ENCODE measurements around the gene TPST2.

DNA sequence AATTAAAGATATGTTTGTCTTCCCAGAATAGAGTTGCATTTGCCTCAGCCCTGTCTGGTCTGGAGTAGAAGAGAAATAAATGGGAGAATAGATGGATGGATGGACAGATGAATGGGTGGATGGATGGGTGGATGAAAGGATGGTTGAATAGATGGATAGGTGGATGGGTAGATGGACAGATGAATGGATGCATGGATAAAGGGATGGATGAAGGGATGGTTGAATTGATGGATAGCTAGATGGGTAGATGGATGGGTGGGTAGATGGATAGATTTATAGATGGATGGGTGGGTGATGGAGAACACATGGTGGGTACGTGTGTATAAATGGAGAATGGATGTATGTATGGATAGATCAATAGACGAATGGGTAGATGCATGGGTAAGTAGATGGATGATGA, 19.4 kb upstream of the TPST2 start:
- TF ChIP-seq FOXJ3 (CRISPR knock-in tag; IDR thresholded peaks at IDR 0.05) (no peak), FOXK2 (conservative IDR thresholded peaks at IDR 0.05 in 1 of 2, IDR thresholded peaks at IDR 0.05 in 1 of 2; ENCODE audit: low read depth in 2 of 2) (no peak), ZNF311 (CRISPR knock-in tag; IDR thresholded peaks at IDR 0.05) (no peak), KDM5B (IDR thresholded peaks at IDR 0.05; ENCODE audit: insufficient replicate concordance, low read depth, low read length) (no peak), BHLHE40 (IDR thresholded peaks at IDR 0.05; ENCODE audit: low read length) (no peak), TGIF2 (CRISPR knock-in tag; IDR thresholded peaks at IDR 0.05) (no peak), NRF1 (conservative IDR thresholded peaks at IDR 0.05 in 1 of 2, IDR thresholded peaks at IDR 0.05 in 1 of 2) (no peak)
- TF ChIP-seq, protein P1, sequence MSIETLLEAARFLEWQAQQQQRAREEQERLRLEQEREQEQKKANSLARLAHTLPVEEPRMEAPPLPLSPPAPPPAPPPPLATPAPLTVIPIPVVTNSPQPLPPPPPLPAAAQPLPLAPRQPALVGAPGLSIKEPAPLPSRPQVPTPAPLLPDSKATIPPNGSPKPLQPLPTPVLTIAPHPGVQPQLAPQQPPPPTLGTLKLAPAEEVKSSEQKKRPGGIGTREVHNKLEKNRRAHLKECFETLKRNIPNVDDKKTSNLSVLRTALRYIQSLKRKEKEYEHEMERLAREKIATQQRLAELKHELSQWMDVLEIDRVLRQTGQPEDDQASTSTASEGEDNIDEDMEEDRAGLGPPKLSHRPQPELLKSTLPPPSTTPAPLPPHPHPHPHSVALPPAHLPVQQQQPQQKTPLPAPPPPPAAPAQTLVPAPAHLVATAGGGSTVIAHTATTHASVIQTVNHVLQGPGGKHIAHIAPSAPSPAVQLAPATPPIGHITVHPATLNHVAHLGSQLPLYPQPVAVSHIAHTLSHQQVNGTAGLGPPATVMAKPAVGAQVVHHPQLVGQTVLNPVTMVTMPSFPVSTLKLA (conservative IDR thresholded peaks at IDR 0.05): no peak
- TF ChIP-seq, protein P2, sequence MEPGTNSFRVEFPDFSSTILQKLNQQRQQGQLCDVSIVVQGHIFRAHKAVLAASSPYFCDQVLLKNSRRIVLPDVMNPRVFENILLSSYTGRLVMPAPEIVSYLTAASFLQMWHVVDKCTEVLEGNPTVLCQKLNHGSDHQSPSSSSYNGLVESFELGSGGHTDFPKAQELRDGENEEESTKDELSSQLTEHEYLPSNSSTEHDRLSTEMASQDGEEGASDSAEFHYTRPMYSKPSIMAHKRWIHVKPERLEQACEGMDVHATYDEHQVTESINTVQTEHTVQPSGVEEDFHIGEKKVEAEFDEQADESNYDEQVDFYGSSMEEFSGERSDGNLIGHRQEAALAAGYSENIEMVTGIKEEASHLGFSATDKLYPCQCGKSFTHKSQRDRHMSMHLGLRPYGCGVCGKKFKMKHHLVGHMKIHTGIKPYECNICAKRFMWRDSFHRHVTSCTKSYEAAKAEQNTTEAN (CRISPR knock-in tag; IDR thresholded peaks at IDR 0.05): no peak
- TF ChIP-seq, protein P3, sequence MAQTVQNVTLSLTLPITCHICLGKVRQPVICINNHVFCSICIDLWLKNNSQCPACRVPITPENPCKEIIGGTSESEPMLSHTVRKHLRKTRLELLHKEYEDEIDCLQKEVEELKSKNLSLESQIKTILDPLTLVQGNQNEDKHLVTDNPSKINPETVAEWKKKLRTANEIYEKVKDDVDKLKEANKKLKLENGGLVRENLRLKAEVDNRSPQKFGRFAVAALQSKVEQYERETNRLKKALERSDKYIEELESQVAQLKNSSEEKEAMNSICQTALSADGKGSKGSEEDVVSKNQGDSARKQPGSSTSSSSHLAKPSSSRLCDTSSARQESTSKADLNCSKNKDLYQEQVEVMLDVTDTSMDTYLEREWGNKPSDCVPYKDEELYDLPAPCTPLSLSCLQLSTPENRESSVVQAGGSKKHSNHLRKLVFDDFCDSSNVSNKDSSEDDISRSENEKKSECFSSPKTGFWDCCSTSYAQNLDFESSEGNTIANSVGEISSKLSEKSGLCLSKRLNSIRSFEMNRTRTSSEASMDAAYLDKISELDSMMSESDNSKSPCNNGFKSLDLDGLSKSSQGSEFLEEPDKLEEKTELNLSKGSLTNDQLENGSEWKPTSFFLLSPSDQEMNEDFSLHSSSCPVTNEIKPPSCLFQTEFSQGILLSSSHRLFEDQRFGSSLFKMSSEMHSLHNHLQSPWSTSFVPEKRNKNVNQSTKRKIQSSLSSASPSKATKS (CRISPR knock-in tag; IDR thresholded peaks at IDR 0.05): no peak
- TF ChIP-seq, protein P4, sequence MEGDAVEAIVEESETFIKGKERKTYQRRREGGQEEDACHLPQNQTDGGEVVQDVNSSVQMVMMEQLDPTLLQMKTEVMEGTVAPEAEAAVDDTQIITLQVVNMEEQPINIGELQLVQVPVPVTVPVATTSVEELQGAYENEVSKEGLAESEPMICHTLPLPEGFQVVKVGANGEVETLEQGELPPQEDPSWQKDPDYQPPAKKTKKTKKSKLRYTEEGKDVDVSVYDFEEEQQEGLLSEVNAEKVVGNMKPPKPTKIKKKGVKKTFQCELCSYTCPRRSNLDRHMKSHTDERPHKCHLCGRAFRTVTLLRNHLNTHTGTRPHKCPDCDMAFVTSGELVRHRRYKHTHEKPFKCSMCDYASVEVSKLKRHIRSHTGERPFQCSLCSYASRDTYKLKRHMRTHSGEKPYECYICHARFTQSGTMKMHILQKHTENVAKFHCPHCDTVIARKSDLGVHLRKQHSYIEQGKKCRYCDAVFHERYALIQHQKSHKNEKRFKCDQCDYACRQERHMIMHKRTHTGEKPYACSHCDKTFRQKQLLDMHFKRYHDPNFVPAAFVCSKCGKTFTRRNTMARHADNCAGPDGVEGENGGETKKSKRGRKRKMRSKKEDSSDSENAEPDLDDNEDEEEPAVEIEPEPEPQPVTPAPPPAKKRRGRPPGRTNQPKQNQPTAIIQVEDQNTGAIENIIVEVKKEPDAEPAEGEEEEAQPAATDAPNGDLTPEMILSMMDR (IDR thresholded peaks at IDR 0.05 in 2 of 3, conservative IDR thresholded peaks at IDR 0.05 in 1 of 3; ENCODE audit: insufficient read depth in 2 of 3, low read depth in 1 of 3, low read length in 3 of 3): no peak
- TF ChIP-seq, protein P5, sequence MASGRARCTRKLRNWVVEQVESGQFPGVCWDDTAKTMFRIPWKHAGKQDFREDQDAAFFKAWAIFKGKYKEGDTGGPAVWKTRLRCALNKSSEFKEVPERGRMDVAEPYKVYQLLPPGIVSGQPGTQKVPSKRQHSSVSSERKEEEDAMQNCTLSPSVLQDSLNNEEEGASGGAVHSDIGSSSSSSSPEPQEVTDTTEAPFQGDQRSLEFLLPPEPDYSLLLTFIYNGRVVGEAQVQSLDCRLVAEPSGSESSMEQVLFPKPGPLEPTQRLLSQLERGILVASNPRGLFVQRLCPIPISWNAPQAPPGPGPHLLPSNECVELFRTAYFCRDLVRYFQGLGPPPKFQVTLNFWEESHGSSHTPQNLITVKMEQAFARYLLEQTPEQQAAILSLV (tag; IDR thresholded peaks at IDR 0.05): no peak
- TF ChIP-seq, protein P6, sequence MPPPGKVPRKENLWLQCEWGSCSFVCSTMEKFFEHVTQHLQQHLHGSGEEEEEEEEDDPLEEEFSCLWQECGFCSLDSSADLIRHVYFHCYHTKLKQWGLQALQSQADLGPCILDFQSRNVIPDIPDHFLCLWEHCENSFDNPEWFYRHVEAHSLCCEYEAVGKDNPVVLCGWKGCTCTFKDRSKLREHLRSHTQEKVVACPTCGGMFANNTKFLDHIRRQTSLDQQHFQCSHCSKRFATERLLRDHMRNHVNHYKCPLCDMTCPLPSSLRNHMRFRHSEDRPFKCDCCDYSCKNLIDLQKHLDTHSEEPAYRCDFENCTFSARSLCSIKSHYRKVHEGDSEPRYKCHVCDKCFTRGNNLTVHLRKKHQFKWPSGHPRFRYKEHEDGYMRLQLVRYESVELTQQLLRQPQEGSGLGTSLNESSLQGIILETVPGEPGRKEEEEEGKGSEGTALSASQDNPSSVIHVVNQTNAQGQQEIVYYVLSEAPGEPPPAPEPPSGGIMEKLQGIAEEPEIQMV (tag; conservative IDR thresholded peaks at IDR 0.05; ENCODE audit: low read depth): no peak
